Glomerular visceral epithelial cell (primary cell): Measurements from ENCODE around the gene ADGRG4.
"Not testable (repeated sequence)": the region's sequence is repeated elsewhere in the genome, so short reads cannot be mapped to it uniquely, and the experiment has no call there.

ENCODE experiments used
- DNase-seq: peaks from one replicate; pipeline ENCODE4 v3.0.0-alpha.2; 2016; ENCODE audit errors: extremely low spot score

The ADGRG4 gene

GRCh38 chrX:136387951-136388502 is 87.3 kb downstream of the ADGRG4 start:
- no peak for DNase-seq

- no peak for DNase-seq
These were observed 90.2 kb downstream of the ADGRG4 start for GRCh38 chrX:136390921-136391320.

- no peak for DNase-seq
These were observed 94.5 kb downstream of the ADGRG4 start for GRCh38 chrX:136395271-136395670.

GRCh38 chrX:136397001-136397400 is 96.2 kb downstream of the ADGRG4 start:
- DNase-seq = no peak

- no peak for DNase-seq
These were observed 104.4 kb downstream of the ADGRG4 start for GRCh38 chrX:136405126-136405525.

- DNase-seq = no peak
These were observed 117.0 kb downstream of the ADGRG4 start for GRCh38 chrX:136417806-136418205.

GRCh38 chrX:136421338-136421737 is 120.6 kb downstream of the ADGRG4 start:
- DNase-seq = no peak

GRCh38 chrX:136423724-136424123 is 123.0 kb downstream of the ADGRG4 start:
- no peak for DNase-seq

- no peak for DNase-seq
These were observed 125.2 kb downstream of the ADGRG4 start for GRCh38 chrX:136425996-136426395.

GRCh38 chrX:136431625-136432024 is 130.9 kb downstream of the ADGRG4 start:
- no peak for DNase-seq

GRCh38 chrX:136437774-136438173 is 137.0 kb downstream of the ADGRG4 start:
- no peak for DNase-seq

GRCh38 chrX:136438192-136438591 is 137.4 kb downstream of the ADGRG4 start:
- no peak for DNase-seq

- DNase-seq = not testable (repeated sequence)
These were observed 144.9 kb downstream of the ADGRG4 start for GRCh38 chrX:136445674-136446073.

- no peak for DNase-seq
These were observed 145.4 kb downstream of the ADGRG4 start for GRCh38 chrX:136446208-136446607.

- no peak for DNase-seq
These were observed 146.5 kb downstream of the ADGRG4 start for GRCh38 chrX:136447308-136447707.

- no peak for DNase-seq
These were observed 147.2 kb downstream of the ADGRG4 start for GRCh38 chrX:136447968-136448367.

GRCh38 chrX:136450050-136450830 is 149.5 kb downstream of the ADGRG4 start:
- DNase-seq = no peak

GRCh38 chrX:136452614-136453013 is 151.9 kb downstream of the ADGRG4 start:
- no peak for DNase-seq

GRCh38 chrX:136453114-136453513 is 152.4 kb downstream of the ADGRG4 start:
- DNase-seq = no peak

GRCh38 chrX:136453771-136454170 is 153.0 kb downstream of the ADGRG4 start:
- no peak for DNase-seq

- DNase-seq = no peak
These were observed 155.4 kb downstream of the ADGRG4 start for GRCh38 chrX:136456133-136456532.

- DNase-seq = no peak
These were observed 156.6 kb downstream of the ADGRG4 start for GRCh38 chrX:136457303-136457917.

GRCh38 chrX:136464589-136464988 is 163.8 kb downstream of the ADGRG4 start:
- DNase-seq = no peak
